Ishikawa (cell line): Measurements from ENCODE around the gene PRRC1.

ENCODE experiments used
- CEBPB ChIP-seq: IDR thresholded peaks from 2 replicates; pipeline ENCODE4 v1.6.1; 2012
- CREB1 ChIP-seq: IDR thresholded peaks from 2 replicates; pipeline ENCODE4 v1.6.1; 2012; ENCODE audit warnings: low read depth
- EGR1 ChIP-seq: IDR thresholded peaks from 2 replicates; pipeline ENCODE4 v1.6.1; 2012
- EP300 ChIP-seq: IDR thresholded peaks from 2 replicates; pipeline ENCODE4 v1.6.1; 2012; ENCODE audit warnings: borderline replicate concordance
- FOXM1 ChIP-seq: IDR thresholded peaks from 2 replicates; pipeline ENCODE4 v1.6.1; 2012; ENCODE audit warnings: low read depth, borderline replicate concordance
- MAX ChIP-seq: IDR thresholded peaks from 2 replicates; pipeline ENCODE4 v1.6.1; 2012
- NFIC ChIP-seq: IDR thresholded peaks from 2 replicates; pipeline ENCODE4 v1.6.1; 2012
- RAD21 ChIP-seq: IDR thresholded peaks from 2 replicates; pipeline ENCODE4 v1.6.1; 2012; ENCODE audit warnings: low read depth
- REST ChIP-seq: IDR thresholded peaks from 2 replicates; pipeline ENCODE4 v1.6.1; 2012; ENCODE audit warnings: low read depth, mild to moderate bottlenecking
- TAF1 ChIP-seq: IDR thresholded peaks from 2 replicates; pipeline ENCODE4 v1.6.1; 2012; ENCODE audit warnings: low read depth, mild to moderate bottlenecking
- TCF12 ChIP-seq: IDR thresholded peaks from 2 replicates; pipeline ENCODE4 v1.6.1; 2012; ENCODE audit warnings: low read depth
- TEAD4 ChIP-seq: IDR thresholded peaks from 2 replicates; pipeline ENCODE4 v1.6.1; 2012
- USF1 ChIP-seq: IDR thresholded peaks from 2 replicates; pipeline ENCODE4 v1.6.1; 2012
- YY1 ChIP-seq: IDR thresholded peaks from 2 replicates; pipeline ENCODE4 v1.6.1; 2012; ENCODE audit warnings: low read depth
- ZBTB7A ChIP-seq: IDR thresholded peaks from 2 replicates; pipeline ENCODE4 v1.6.1; 2012; ENCODE audit warnings: low read depth

PRRC1 gene

GRCh38 chr5:127590156-127590722 lies 72.8 kb downstream of the PRRC1 start:
- TF ChIP-seq TEAD4: no peak

GRCh38 chr5:127595484-127596368 lies 78.3 kb downstream of the PRRC1 start:
- TF ChIP-seq TEAD4: no peak
- no peak for TF ChIP-seq EP300
- TF ChIP-seq MAX: no peak
- TF ChIP-seq CREB1: no peak
- no peak for TF ChIP-seq YY1
- no peak for TF ChIP-seq ZBTB7A
- TF ChIP-seq CEBPB: no peak
- TF ChIP-seq TCF12: no peak
- TF ChIP-seq USF1: no peak
- TF ChIP-seq TAF1: no peak
- TF ChIP-seq RAD21: no peak
- TF ChIP-seq REST: no peak
- no peak for TF ChIP-seq NFIC

- TF ChIP-seq TEAD4: no peak
- TF ChIP-seq YY1: no peak
These were observed 79.1 kb downstream of the PRRC1 start for GRCh38 chr5:127596501-127596900.

GRCh38 chr5:127599320-127599719 lies 81.9 kb downstream of the PRRC1 start:
- TF ChIP-seq FOXM1: no peak
- no peak for TF ChIP-seq YY1
- TF ChIP-seq EP300: no peak
- TF ChIP-seq CREB1: no peak
- no peak for TF ChIP-seq TAF1
- TF ChIP-seq TEAD4: no peak
- TF ChIP-seq USF1: no peak
- no peak for TF ChIP-seq CEBPB
- TF ChIP-seq TCF12: no peak
- TF ChIP-seq RAD21: no peak
- no peak for TF ChIP-seq EGR1
- no peak for TF ChIP-seq NFIC
- TF ChIP-seq MAX: no peak
- TF ChIP-seq REST: no peak
- no peak for TF ChIP-seq ZBTB7A

GRCh38 chr5:127599847-127600246 lies 82.4 kb downstream of the PRRC1 start:
- no peak for TF ChIP-seq ZBTB7A
- no peak for TF ChIP-seq FOXM1
- no peak for TF ChIP-seq NFIC
- TF ChIP-seq MAX: no peak
- no peak for TF ChIP-seq REST
- no peak for TF ChIP-seq EGR1
- TF ChIP-seq TCF12: no peak
- TF ChIP-seq CREB1: no peak
- TF ChIP-seq YY1: no peak
- TF ChIP-seq TAF1: no peak
- no peak for TF ChIP-seq USF1
- TF ChIP-seq RAD21: no peak
- TF ChIP-seq CEBPB: no peak
- no peak for TF ChIP-seq TEAD4
- TF ChIP-seq EP300: no peak
